Measurements from ENCODE around the gene CCDC85C. TPM values are rescaled to one million over a fixed set of nuclear protein-coding genes. Genes with fewer than 3 reads are reported as not detected.
A peak's percentile ranks its signal among the peaks of the same experiment; 100 is the strongest.

CCDC85C gene
- total and polyA plus RNA-seq, 4 donors, result 8.4 to 34.5 (median 25.0) TPM

GRCh38 chr14:99543985-99544384, 60.0 kb downstream of the CCDC85C start:
- DNase-seq (ENCODE audit: low read depth in 4 of 6, low spot score in 6 of 6), result no peak
- Histone ChIP-seq H3K4me1 (ENCODE audit: control insufficient read depth, insufficient read depth, low read length) (peaks cover 63% of the 10 kb centered on the region), H3K9me3 (ENCODE audit: control insufficient read depth, insufficient read depth, low read length) (no peaks in the 10 kb centered on the region), H3K36me3 (ENCODE audit: control insufficient read depth, insufficient read depth, low read length) (peaks cover 4% of the 10 kb centered on the region), H3K27ac (ENCODE audit: low read depth, low read length) (no peak overlapping the region), H3K27me3 (ENCODE audit: control insufficient read depth, insufficient read depth, low read length) (no peaks in the 10 kb centered on the region), H3K4me3 (ENCODE audit: low read depth, low read length) (no peak overlapping the region)
- 91% methylated on average over 12 of the region's 12 CpGs for WGBS (ENCODE audit: insufficient coverage)

- Histone ChIP-seq H3K27ac (ENCODE audit: low read depth, low read length) (no peak overlapping the region), H3K4me3 (ENCODE audit: low read depth, low read length) (no peak overlapping the region), H3K27me3 (ENCODE audit: control insufficient read depth, insufficient read depth, low read length) (no peaks in the 10 kb centered on the region), H3K36me3 (ENCODE audit: control insufficient read depth, insufficient read depth, low read length) (peaks cover 4% of the 10 kb centered on the region), H3K4me1 (ENCODE audit: control insufficient read depth, insufficient read depth, low read length) (peaks cover 64% of the 10 kb centered on the region), H3K9me3 (ENCODE audit: control insufficient read depth, insufficient read depth, low read length) (no peaks in the 10 kb centered on the region)
- WGBS (ENCODE audit: insufficient coverage), result 85% methylated on average over 4 of the region's 4 CpGs
- no peak for DNase-seq (ENCODE audit: low read depth in 4 of 6, low spot score in 6 of 6)
These were observed 60.6 kb downstream of the CCDC85C start for GRCh38 chr14:99543370-99543769.

- no peak overlapping the region for H3K4me3 ChIP-seq (ENCODE audit: low read depth, low read length)
- H3K27me3 ChIP-seq (ENCODE audit: control insufficient read depth, insufficient read depth, low read length), result no peaks in the 10 kb centered on the region
- no peak for DNase-seq (ENCODE audit: low read depth in 4 of 6, low spot score in 6 of 6)
- H3K27ac ChIP-seq (ENCODE audit: low read depth, low read length), result no peak overlapping the region
- H3K9me3 ChIP-seq (ENCODE audit: control insufficient read depth, insufficient read depth, low read length), result no peaks in the 10 kb centered on the region
- peaks cover 4% of the 10 kb centered on the region for H3K36me3 ChIP-seq (ENCODE audit: control insufficient read depth, insufficient read depth, low read length)
- peaks cover 67% of the 10 kb centered on the region for H3K4me1 ChIP-seq (ENCODE audit: control insufficient read depth, insufficient read depth, low read length)
- 90% methylated on average over 13 of the region's 13 CpGs for WGBS (ENCODE audit: insufficient coverage)
These were observed 61.4 kb downstream of the CCDC85C start for GRCh38 chr14:99542566-99542965.

GRCh38 chr14:99541677-99542470, 62.1 kb downstream of the CCDC85C start:
- H3K4me1 ChIP-seq (ENCODE audit: control insufficient read depth, insufficient read depth, low read length), result peaks cover 74% of the 10 kb centered on the region
- WGBS (ENCODE audit: insufficient coverage), result 76% methylated on average over 15 of the region's 18 CpGs
- peaks cover 4% of the 10 kb centered on the region for H3K36me3 ChIP-seq (ENCODE audit: control insufficient read depth, insufficient read depth, low read length)
- H3K9me3 ChIP-seq (ENCODE audit: control insufficient read depth, insufficient read depth, low read length), result no peaks in the 10 kb centered on the region
- no peaks in the 10 kb centered on the region for H3K27me3 ChIP-seq (ENCODE audit: control insufficient read depth, insufficient read depth, low read length)
- peak in 1 of 6 donors; percentile 51 for DNase-seq (ENCODE audit: low read depth in 4 of 6, low spot score in 6 of 6)
- no peak overlapping the region for H3K4me3 ChIP-seq (ENCODE audit: low read depth, low read length)
- H3K27ac ChIP-seq (ENCODE audit: low read depth, low read length), result no peak overlapping the region

DNA sequence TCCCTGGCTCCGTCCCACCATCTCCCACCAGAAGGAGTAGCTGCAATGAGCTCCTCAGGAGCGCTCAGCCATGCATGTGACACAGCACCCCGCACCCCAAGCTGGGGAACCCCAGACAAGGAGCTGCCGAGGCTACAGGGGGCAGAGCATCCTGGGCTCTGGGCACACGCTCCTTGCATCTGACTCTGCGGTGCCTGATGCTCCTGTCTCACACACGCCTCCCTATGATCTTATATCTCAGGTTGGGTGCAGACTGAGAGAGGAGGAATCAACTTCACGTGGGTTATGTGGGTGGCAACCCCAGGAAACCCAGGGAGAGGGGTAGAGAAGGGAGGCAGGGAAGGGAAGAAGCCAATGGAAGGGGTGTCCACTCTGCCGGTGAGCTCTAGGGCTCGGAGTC, 62.8 kb downstream of the CCDC85C start:
- WGBS (ENCODE audit: insufficient coverage), result 83% methylated on average over 7 of the region's 10 CpGs
- DNase-seq (ENCODE audit: low read depth in 4 of 6, low spot score in 6 of 6), result no peak
- peaks cover 4% of the 10 kb centered on the region for H3K36me3 ChIP-seq (ENCODE audit: control insufficient read depth, insufficient read depth, low read length)
- H3K27ac ChIP-seq (ENCODE audit: low read depth, low read length), result no peak overlapping the region
- H3K27me3 ChIP-seq (ENCODE audit: control insufficient read depth, insufficient read depth, low read length), result no peaks in the 10 kb centered on the region
- no peaks in the 10 kb centered on the region for H3K9me3 ChIP-seq (ENCODE audit: control insufficient read depth, insufficient read depth, low read length)
- peaks cover 72% of the 10 kb centered on the region for H3K4me1 ChIP-seq (ENCODE audit: control insufficient read depth, insufficient read depth, low read length)
- H3K4me3 ChIP-seq (ENCODE audit: low read depth, low read length), result no peak overlapping the region

GRCh38 chr14:99540196-99541032, 63.6 kb downstream of the CCDC85C start:
- peaks cover 5% of the 10 kb centered on the region for H3K36me3 ChIP-seq (ENCODE audit: control insufficient read depth, insufficient read depth, low read length)
- H3K4me1 ChIP-seq (ENCODE audit: control insufficient read depth, insufficient read depth, low read length), result peaks cover 72% of the 10 kb centered on the region
- no peak for DNase-seq (ENCODE audit: low read depth in 4 of 6, low spot score in 6 of 6)
- no peak overlapping the region for H3K27ac ChIP-seq (ENCODE audit: low read depth, low read length)
- H3K27me3 ChIP-seq (ENCODE audit: control insufficient read depth, insufficient read depth, low read length), result no peaks in the 10 kb centered on the region
- H3K4me3 ChIP-seq (ENCODE audit: low read depth, low read length), result no peak overlapping the region
- H3K9me3 ChIP-seq (ENCODE audit: control insufficient read depth, insufficient read depth, low read length), result no peaks in the 10 kb centered on the region
- 79% methylated on average over 12 of the region's 15 CpGs for WGBS (ENCODE audit: insufficient coverage)

GRCh38 chr14:99539491-99539890, 64.5 kb downstream of the CCDC85C start:
- Histone ChIP-seq H3K36me3 (ENCODE audit: control insufficient read depth, insufficient read depth, low read length) (peaks cover 12% of the 10 kb centered on the region), H3K27ac (ENCODE audit: low read depth, low read length) (no peak overlapping the region), H3K27me3 (ENCODE audit: control insufficient read depth, insufficient read depth, low read length) (no peaks in the 10 kb centered on the region), H3K4me3 (ENCODE audit: low read depth, low read length) (no peak overlapping the region), H3K9me3 (ENCODE audit: control insufficient read depth, insufficient read depth, low read length) (no peaks in the 10 kb centered on the region), H3K4me1 (ENCODE audit: control insufficient read depth, insufficient read depth, low read length) (peaks cover 72% of the 10 kb centered on the region)
- 75% methylated on average over 5 of the region's 9 CpGs for WGBS (ENCODE audit: insufficient coverage)
- no peak for DNase-seq (ENCODE audit: low read depth in 4 of 6, low spot score in 6 of 6)

DNA sequence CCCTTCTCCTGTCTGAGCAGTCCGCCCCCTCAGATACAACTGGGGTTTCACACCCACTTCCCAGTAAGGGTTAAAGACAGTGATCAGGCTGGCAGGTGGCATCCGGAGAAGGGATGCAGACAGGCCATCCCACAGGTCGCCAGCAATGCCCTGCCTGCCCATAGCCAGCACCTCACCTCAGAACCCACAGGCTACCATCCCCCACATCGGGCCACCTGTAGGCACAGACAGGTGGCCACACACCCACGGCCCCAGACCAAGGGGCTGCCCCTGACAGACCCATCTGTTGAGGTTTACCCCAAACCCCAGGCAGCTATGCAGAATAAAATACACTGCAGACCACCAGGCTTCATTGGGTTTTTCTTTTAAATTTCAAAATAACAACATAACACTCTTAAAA, 65.3 kb downstream of the CCDC85C start:
- H3K4me1 ChIP-seq (ENCODE audit: control insufficient read depth, insufficient read depth, low read length), result peaks cover 76% of the 10 kb centered on the region
- H3K9me3 ChIP-seq (ENCODE audit: control insufficient read depth, insufficient read depth, low read length), result no peaks in the 10 kb centered on the region
- peaks cover 12% of the 10 kb centered on the region for H3K36me3 ChIP-seq (ENCODE audit: control insufficient read depth, insufficient read depth, low read length)
- DNase-seq (ENCODE audit: low read depth in 4 of 6, low spot score in 6 of 6), result no peak
- no peak overlapping the region for H3K4me3 ChIP-seq (ENCODE audit: low read depth, low read length)
- no peak overlapping the region for H3K27ac ChIP-seq (ENCODE audit: low read depth, low read length)
- 78% methylated on average over 5 of the region's 5 CpGs for WGBS (ENCODE audit: insufficient coverage)
- H3K27me3 ChIP-seq (ENCODE audit: control insufficient read depth, insufficient read depth, low read length), result no peaks in the 10 kb centered on the region

- H3K9me3 ChIP-seq (ENCODE audit: control insufficient read depth, insufficient read depth, low read length), result no peaks in the 10 kb centered on the region
- no peak overlapping the region for H3K4me3 ChIP-seq (ENCODE audit: low read depth, low read length)
- WGBS (ENCODE audit: insufficient coverage), result 42% methylated on average over 9 of the region's 9 CpGs
- no peaks in the 10 kb centered on the region for H3K27me3 ChIP-seq (ENCODE audit: control insufficient read depth, insufficient read depth, low read length)
- DNase-seq (ENCODE audit: low read depth in 4 of 6, low spot score in 6 of 6), result peak in 1 of 6 donors; percentile 33
- peaks cover 81% of the 10 kb centered on the region for H3K4me1 ChIP-seq (ENCODE audit: control insufficient read depth, insufficient read depth, low read length)
- H3K27ac ChIP-seq (ENCODE audit: low read depth, low read length), result no peak overlapping the region
- H3K36me3 ChIP-seq (ENCODE audit: control insufficient read depth, insufficient read depth, low read length), result peaks cover 15% of the 10 kb centered on the region
These were observed 65.7 kb downstream of the CCDC85C start for GRCh38 chr14:99538275-99538674.
